ENCODE data around the gene SMARCB1.

DNA sequence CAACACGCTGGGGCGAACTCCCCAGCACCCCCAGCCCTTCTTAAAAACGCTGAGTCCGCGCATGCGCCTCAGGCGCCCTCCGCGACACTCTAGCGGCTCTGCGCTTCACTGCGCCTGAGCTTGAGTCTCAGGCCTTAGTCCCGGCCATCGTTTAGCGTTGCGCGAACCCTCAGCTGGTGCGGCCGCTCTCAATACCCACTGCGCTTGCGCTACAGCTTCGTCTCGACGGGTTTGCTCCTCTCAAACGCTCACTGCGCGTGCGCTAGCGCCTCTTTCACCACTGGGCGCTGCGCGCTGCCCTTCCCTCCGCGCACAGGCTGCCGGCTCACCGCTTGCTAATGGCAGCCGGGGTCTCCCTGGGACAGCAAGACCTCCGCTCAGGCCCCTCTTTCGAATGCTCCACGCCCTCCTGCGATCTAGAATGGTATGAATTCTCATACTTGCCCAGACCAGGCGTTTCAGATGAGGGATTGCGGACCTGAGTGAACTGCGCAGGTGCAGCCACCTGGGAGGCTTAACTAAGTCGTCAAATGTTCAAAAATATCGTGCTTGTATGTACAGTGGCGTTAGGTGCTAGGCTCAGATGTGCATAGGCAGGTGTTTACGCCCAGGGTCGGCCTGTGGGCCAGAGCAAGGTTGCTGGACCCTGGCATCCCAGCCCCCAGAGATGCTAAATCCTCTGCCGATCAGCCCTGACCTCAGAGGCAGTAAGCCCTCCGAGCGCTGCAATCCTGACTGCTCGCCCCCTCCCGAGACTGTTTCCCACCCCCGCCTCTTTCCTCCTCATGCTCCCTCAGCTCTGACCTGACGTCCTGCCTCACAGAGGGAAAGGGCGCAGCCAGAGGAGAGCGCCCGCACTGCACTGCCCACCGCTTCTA is 71.1 kb downstream of the SMARCB1 start, which contains the start of gene SLC2A11:
- no peak for TF ChIP-seq EZH2 (IDR thresholded peaks at IDR 0.05; ENCODE audit: low read depth)
- TF ChIP-seq, protein P1, sequence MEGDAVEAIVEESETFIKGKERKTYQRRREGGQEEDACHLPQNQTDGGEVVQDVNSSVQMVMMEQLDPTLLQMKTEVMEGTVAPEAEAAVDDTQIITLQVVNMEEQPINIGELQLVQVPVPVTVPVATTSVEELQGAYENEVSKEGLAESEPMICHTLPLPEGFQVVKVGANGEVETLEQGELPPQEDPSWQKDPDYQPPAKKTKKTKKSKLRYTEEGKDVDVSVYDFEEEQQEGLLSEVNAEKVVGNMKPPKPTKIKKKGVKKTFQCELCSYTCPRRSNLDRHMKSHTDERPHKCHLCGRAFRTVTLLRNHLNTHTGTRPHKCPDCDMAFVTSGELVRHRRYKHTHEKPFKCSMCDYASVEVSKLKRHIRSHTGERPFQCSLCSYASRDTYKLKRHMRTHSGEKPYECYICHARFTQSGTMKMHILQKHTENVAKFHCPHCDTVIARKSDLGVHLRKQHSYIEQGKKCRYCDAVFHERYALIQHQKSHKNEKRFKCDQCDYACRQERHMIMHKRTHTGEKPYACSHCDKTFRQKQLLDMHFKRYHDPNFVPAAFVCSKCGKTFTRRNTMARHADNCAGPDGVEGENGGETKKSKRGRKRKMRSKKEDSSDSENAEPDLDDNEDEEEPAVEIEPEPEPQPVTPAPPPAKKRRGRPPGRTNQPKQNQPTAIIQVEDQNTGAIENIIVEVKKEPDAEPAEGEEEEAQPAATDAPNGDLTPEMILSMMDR (conservative IDR thresholded peaks at IDR 0.05) = no peak
